Stimulated activated CD4-positive, alpha-beta T cell treated with anti-CD3 and anti-CD28 coated beads, TNF-alpha, amount 100 ng/mL, for 24 hours (primary cell): ENCODE results near the gene GRID1.

Experiments
- DNase-seq, 3 experiments: peaks; one replicate each; pipeline ENCODE4 v3.0.0-alpha.2; 2020; ENCODE audit warnings: low read depth in 3 of 3

The GRID1 gene

GRCh38 chr10:85826377-85826776 lies 540.2 kb downstream of the GRID1 start:
- no peak for DNase-seq

- DNase-seq = no peak
These were observed 555.2 kb downstream of the GRID1 start for GRCh38 chr10:85811405-85811804.

- no peak for DNase-seq
These were observed 555.9 kb downstream of the GRID1 start for GRCh38 chr10:85810674-85811073.

- no peak for DNase-seq
These were observed 571.1 kb downstream of the GRID1 start for GRCh38 chr10:85795460-85795859.

GRCh38 chr10:85794553-85794952 lies 572.0 kb downstream of the GRID1 start:
- DNase-seq = no peak

GRCh38 chr10:85792533-85792858 lies 574.1 kb downstream of the GRID1 start:
- no peak for DNase-seq

GRCh38 chr10:85791818-85792532 lies 574.6 kb downstream of the GRID1 start:
- DNase-seq = no peak

- DNase-seq = no peak
These were observed 576.4 kb downstream of the GRID1 start for GRCh38 chr10:85789982-85790789.

- DNase-seq = no peak
These were observed 577.5 kb downstream of the GRID1 start for GRCh38 chr10:85789125-85789524.

- no peak for DNase-seq
These were observed 578.0 kb downstream of the GRID1 start for GRCh38 chr10:85788570-85788969.

GRCh38 chr10:85787881-85788280 lies 578.7 kb downstream of the GRID1 start:
- DNase-seq = no peak

- DNase-seq = no peak
These were observed 579.2 kb downstream of the GRID1 start for GRCh38 chr10:85787393-85787792.

- no peak for DNase-seq
These were observed 580.1 kb downstream of the GRID1 start for GRCh38 chr10:85786401-85786899.

- no peak for DNase-seq
These were observed 581.8 kb downstream of the GRID1 start for GRCh38 chr10:85784792-85785191.

- DNase-seq = no peak
These were observed 585.2 kb downstream of the GRID1 start for GRCh38 chr10:85781404-85781803.

- no peak for DNase-seq
These were observed 588.5 kb downstream of the GRID1 start for GRCh38 chr10:85778074-85778473.

GRCh38 chr10:85767891-85768290 lies 598.7 kb downstream of the GRID1 start:
- DNase-seq = no peak

- no peak for DNase-seq
These were observed 602.5 kb downstream of the GRID1 start for GRCh38 chr10:85764108-85764507.

GRCh38 chr10:85761906-85762445 lies 604.6 kb downstream of the GRID1 start:
- no peak for DNase-seq

GRCh38 chr10:85741626-85742300 lies 624.8 kb downstream of the GRID1 start:
- DNase-seq = no peak

GRCh38 chr10:85735997-85736396 lies 630.6 kb downstream of the GRID1 start:
- no peak for DNase-seq

GRCh38 chr10:85734791-85735190 lies 631.8 kb downstream of the GRID1 start:
- no peak for DNase-seq
